Suprapubic skin (tissue), 4 donors: ENCODE results near the gene RPS6KA4.

Source experiments
- CTCF ChIP-seq, 2 donors: fragments of 200-600 bp in 1 of 2; fragments of 450-650 bp in 1 of 2; sonication (generic) in 1 of 2; IDR thresholded peaks; one replicate each; pipeline ENCODE4 v1.5.1; 2016 to 2019; ENCODE audit warnings: antibody characterized with exemption in 2 of 2, mild to moderate bottlenecking in 1 of 2, moderate library complexity in 1 of 2
- POLR2A ChIP-seq, 2 donors: fragments of 450-650 bp; IDR thresholded peaks; one replicate each; pipeline ENCODE4 v1.6.1; 2017; ENCODE audit warnings: antibody characterized with exemption in 2 of 2, mild to moderate bottlenecking in 2 of 2, moderate library complexity in 2 of 2
- POLR2AphosphoS5 ChIP-seq, 3 donors: sonication (generic); formaldehyde crosslinking; IDR thresholded peaks; one replicate each; pipeline ENCODE4 v1.6.1; 2017; ENCODE audit warnings: antibody characterized with exemption in 3 of 3

DNA sequence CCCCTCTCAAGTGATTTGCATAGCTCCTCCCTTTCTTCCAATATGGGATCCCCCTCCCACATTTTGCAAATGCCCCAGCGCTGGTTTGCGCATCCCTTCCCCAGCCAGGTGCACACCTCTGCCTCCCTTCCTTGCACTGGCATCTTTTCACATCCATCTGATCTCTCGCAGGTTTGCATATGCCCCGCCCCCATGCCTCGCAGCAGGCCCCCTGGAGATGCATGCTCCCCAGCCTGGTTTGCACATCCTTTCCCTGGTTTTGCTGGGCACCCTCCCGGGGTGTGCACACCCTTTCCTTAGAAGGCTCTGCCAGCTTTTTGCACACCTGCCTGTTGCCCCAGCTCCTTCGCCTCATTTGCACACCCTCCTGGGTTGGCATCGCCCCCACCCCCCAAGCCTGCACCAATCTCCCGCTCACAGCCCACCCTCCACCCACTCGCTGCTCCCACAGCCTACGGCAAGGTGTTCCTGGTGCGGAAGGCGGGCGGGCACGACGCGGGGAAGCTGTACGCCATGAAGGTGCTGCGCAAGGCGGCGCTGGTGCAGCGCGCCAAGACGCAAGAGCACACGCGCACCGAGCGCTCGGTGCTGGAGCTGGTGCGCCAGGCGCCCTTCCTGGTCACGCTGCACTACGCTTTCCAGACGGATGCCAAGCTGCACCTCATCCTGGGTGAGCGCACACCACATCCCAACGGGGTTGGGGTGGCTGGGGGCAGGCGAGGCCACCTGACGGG is 917 bp downstream of the RPS6KA4 start:
- TF ChIP-seq POLR2A (IDR thresholded peaks at IDR 0.05): no peak
- no peak for TF ChIP-seq POLR2AphosphoS5 (IDR thresholded peaks at IDR 0.05)
- no peak for TF ChIP-seq CTCF (IDR thresholded peaks at IDR 0.05)
